Hippocampal formation (tissue), 2 donors: ENCODE data around the gene VSTM5.
A peak's percentile ranks its signal among the peaks of the same experiment; 100 is the strongest.

ENCODE experiments used
- DNase-seq, 2 donors: peaks; one replicate each; lab custom pipeline; 2025; lab: John Stamatoyannopoulos, UW

VSTM5 gene

DNA sequence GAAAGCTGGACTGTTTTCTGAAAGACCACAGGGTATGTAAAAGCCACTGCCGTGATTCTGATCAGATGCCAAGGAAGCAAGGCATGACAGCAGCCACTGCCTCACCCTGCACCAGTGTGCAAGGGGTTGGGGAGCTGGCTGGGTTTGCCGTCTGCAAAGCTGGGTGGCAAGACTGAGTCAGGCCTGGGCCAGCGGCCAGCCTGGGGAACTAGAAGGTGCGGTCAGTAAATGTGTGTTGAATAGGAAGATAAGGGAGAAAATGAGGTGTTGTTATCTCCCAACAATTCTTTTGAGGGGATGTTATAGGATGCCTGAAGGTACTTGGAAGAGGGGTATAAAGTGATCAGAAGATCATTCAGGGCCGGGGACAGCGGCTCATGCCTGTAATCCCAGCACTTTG is 8.0 kb downstream of the VSTM5 start:
- DNase-seq = no peak

DNA sequence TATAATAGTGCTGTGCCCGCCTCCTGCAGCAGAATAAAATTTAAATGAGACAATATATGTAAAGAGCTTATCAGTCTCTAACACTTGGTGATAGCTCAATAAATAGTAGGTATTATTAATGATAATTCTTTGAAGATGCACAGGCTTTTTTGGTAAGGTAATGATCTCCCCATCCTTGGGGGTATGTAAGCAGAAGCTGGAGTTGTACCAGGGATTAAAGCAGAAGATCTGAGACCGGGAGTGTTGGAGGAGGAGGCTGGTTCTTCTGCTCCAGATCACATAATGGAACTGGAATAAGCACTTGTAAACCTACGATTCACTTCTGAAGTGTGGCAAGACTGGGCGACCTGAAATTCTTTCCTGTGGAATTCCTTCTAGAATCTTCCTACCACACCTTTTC is 8.4 kb downstream of the VSTM5 start:
- DNase-seq = no peak

DNA sequence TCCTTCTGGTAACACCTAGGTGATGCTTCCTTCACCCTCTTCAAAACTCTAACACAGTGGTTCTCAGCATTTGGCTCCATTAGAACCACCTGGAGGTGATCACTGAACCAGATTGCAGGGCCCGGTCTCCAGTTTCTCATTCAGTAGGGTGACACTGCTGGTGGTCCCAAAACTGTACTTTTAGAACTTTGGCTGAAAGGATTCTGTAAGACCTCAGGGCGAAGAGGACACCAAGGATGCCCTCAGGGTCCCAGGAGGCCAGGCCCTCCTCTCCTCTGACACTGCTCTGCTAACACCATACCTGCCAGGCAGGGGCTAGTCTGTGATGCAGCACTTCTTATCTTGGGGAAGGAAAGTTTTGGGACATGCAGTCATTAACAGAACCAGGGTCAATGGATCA is 9.0 kb downstream of the VSTM5 start:
- DNase-seq = no peak

DNA sequence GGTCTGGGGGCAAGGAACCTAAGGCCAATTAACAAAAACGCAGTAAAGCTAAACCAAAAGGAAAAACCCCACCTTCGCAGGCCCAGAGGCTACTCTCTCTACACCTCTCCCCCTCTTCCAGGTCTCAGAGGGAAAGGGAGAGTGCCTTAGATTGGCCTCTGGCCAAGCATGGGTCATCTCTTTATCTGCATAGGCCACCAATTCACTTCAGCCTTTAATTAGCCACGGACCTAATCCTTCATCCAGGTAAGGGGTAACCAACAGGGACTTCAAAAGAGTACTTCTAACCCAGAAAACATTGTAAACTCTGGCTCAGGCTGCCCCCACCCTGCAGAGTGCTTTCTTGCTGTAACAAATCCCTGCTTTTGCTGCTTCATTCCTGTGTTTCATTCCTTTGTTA is 9.4 kb downstream of the VSTM5 start:
- no peak for DNase-seq

DNA sequence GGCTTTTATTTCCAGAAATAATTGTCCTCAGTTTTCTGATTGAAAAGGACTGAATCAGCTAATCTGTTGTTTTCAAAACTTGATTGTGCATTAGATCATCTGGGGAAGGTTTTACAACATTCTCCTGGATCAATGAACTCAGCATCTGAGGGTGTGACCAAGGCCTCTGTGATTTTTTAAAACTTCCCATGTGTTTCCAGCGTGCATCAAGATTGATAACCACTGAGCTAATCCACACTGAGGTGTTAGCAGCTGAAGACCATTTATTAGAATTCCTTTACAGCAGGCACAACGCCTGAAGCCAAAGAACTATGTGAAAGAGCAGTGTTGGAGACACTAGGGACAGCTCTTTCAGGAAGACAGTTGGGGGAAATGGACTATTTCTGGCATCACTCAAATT is 10.2 kb downstream of the VSTM5 start:
- DNase-seq = no peak

DNA sequence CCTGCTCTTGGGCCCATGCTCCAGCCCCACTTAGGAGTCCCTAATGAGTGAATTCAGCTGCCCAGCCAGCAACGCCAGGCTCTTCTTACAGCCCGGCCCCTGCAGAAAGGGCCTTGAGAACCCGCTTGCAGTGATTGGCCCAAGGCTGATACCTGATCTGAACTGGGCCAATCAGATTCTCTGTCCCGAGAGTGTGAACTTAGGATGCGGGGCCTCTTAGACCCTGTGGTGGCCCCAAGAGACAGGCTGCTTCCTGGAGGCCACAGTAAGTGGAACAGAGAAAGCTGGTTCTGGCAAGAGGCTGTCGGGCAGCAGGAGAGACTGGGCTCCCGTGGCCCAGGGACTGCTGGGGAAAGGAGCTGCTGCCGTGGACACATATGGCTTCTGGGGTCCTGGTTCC is 11.5 kb downstream of the VSTM5 start:
- DNase-seq = no peak

DNA sequence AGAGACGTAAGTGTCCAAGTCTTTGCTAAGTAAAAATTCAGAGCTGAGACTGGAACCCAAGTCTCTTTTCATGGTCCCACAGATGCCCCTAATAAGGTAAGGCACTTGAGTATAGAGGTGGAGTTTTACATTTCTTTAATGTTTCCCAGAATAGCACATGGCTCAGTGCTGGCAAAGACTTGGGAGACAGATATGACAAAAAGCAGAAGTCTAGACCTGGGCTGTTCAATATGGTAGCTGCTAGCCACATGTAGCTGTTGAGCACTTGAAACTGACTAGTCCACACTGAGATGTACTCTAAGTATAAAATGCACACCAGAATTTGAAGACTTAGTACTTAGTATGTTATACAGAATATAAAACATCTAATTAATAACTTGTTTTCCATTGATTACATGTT is 17.6 kb downstream of the VSTM5 start:
- no peak for DNase-seq

DNA sequence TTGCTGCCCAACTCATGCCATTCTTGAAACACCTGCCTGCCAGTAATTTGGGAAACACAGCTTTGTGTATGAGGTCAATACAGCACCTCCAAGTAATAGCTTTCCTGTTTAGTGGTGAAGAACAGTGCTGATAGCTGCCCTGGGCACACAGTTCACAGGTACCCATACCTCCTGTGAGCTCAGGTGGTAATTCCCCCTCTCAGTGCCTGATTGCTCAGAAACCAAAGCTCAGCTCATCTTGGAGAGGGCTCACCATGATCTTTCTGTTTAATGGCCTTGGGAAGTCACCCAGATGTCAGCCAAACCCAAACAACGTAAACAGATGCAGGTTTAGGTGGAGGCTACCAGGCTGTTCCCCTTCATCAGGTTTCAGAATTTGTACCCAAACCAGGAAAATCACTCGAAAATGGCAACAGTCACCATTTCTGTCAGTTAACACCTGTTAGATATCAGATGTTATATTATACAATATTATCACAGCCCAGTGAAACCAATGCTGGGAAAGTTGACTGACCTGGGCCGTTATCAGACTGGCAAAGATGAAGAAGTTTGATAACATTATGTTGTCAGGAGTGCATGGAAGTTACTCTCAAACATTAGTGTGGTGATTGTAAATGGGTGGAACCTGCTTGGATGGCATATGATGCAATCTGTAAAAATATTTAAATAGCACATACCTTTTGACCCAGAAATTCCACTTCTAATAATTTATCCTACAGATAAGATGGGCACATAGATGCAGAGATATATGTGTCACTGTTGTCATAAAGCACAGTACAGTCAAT is 18.9 kb downstream of the VSTM5 start:
- no peak for DNase-seq

DNA sequence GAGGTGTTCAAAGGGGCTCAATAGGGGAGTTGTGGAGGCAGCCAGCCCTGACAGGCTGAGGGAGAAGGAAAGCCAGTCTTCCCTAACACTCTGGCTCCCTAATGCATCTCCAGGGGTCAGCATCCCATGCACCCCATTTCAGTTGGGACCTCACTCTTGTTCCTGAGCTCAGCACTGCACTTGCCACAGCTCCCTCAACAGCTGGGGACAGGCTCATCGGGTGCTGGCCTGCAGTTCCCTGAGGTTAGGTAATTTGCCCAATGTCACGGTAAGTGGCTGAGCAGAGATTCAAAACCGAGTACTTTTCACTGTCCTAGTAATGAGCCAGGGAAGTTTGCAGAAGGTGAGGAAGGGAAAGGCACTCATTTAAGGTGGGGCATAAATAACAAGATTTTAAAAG is 20.8 kb downstream of the VSTM5 start:
- DNase-seq = no peak

DNA sequence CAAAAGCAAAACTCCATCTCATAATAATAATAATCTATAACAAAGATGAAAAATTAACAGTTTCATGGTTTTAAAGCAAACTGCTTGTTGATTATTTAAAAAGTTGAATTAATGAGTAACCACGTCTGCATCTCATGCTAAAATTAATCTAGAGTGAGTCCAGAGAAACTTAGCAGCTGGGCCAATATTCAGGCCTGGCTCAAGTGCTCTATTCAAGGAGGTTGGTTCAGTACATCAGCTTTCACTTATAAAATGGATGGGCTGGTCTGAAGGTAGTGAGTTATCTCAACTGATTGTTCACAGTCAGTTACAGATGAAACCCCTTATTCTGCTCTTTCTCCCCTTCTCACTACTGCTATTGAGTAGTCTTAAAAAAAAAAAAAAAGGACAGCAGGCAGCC is 23.1 kb downstream of the VSTM5 start:
- DNase-seq = no peak

DNA sequence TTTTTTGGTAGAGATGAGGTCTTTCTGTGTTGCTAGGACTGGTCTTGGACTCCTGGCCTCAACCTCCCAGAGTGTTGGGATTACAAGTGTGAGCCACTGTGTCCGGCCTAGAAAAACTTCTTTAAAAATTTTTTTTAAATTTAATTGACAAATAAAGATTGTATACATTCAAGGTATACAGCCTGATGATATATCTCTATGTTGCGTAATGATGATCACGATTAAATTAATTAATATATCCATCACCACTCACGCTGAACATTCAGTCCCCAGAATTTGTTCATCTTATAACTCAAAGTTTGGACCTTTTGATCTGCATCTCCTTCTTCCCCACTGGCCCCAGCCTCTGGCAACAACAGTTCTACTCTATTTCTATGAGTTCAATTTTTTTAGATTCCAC is 27.2 kb downstream of the VSTM5 start:
- DNase-seq = no peak

DNA sequence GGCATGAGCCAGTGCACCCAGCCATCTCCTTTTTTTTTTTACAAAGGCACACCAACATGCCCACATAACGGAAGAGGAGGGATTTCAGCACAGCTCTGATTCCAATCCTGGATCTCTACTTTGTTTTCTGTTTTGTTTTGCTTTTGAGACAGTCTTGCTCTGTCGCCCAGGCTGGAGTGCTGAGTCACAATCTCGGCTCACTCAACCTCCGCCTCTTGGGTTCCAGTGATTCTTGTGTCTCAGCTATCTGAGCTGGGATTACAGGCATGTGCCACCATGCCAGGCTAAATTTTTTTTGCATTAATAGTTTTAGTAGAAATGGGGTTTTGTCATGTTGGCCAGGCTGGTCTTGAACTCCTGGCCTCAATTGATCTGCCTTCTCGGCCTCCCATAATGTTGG is 28.1 kb downstream of the VSTM5 start:
- no peak for DNase-seq

DNA sequence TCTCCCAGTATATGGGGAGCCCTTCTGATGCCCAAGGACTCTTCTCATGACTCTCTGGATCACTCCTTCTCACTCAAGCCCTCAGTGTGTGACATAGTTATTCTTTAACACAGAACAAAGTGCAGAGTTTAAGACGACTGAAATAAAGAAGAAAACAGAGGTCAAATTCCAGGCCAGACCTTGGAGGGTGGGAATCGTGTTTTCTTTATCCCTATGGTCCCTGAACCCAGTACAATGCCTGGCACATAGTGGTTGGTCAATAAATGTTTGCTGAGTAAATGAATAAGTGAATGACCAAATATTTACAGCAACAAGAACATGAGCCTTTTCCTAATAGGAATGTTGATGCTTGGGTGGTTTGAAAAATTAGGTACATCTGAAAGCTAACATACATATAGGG is 28.8 kb downstream of the VSTM5 start:
- DNase-seq = no peak

DNA sequence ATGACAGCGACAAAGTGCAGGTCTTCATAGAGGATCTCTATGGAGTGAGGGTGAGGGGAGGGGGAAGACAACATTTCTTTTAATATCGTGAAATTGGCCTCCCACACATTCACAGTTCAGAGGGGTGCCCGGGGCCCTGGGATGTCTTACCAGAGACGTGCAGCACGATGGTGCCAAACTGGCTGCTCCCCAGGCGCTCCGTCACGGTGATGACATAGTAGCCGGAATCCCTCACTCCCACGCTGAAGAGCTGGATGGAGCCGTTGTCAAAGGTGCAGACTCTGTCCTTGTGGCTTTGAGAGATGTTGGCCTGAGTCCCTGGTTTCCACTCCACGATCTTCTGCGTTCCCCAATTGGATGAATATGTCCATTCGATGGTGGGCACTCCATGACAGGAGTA is 29.6 kb downstream of the VSTM5 start:
- DNase-seq = no peak

DNA sequence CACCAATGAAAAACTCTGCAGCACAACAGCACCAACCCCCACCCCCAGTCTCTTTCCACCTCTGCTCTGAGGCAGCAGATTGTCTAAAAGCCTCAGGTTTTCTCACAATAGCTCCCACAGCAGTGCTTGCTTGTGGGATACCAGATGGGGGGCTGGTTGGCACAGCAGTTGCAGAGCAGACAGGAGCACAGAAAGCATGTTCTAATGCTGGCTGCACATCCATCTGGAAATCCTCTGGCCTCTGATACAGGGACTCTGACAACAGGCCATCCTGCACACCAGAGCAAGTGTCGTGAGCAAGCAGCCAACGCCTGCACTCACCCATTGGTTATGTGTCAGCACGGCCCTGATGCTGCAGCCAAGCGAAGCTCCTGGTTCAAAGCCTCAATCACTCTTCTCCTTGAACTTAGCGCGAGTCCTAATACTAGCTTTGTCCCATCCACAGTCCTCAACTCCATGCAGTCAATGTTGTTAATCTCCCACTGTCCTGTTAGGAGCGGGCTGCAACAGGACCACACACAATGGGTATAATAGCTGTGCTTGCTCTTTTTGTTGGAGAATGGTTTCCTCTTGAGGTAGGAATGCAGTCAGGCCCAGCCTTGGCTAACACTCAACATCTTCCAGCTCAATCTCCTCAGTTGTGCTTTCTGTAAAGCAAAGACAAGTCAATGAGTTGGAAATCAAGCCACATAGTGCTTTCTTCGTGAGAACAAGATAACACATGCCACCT is 30.3 kb downstream of the VSTM5 start:
- peak in 1 of 2 donors; percentile 7 for DNase-seq

DNA sequence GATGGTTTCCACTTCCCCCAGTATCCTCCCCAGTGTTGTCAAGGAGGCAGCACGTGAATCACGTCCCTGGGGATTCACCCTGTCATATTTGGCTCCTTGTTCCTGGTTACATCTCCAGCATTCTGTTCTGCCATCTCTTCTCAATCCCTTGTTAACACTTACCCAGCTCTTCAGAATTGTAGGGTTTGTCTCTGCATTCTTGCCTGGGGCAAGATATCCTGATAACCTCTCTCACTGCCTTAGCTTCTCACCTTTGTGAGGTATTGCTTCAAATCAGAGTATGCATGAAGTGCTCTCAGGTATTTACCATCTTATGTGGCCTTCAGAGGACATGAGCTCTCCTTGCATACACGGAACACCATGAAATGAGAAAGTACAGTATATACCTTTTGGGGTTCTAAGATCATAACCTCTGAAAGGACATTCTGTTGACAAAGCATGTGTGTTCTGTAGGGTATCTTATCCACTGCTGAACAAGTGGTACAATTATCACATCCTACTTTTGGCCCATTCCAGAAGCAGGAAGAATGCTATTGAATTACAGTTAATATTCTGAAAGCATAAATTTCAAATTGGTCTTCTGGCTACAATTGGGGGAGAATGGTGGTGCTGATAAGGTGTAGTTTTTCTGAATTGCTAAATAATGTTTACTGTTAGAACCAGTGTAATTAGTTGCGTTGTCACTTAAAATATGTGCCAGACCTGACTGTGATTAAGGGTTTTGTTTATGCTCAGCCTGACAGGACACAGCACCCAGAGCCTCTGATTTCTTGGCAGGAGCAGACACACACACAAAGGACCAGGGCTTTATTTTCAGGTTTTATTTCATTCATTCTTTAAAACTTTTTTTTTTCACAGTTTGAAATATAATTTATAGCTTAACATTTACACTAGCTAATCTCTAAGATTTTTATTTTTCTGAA is 32.7 kb downstream of the VSTM5 start:
- no peak for DNase-seq

DNA sequence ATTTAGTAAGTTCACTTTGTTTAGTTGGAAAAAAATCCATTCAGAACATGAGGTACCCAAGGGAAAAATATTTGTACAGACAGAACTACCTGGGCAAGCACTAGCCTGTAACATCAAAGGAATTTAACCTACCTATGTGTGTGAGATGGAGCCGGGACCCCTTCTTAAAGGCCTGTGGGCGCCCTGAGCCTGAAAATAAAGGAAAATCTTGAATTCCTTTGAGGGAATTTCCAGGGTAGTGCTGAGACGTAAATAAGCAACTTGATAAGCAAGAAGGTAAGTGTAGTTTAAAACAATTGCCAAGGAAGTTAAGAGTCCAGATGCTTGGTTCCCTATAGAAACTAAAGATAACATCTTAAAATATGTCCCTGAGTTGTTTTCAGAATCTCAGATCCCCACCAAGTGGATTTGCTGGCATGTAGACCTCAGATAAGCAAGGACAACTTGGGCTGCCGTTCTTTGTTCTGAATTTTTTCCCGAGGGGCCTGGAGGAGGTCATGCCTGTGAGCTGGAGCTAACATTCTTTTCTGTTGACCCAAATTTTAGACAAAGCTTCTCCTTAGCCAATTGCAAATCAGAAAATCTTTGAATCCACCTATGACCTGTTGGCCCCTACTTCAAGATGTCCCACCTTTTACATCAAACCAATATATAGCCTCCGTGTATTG is 35.3 kb downstream of the VSTM5 start:
- DNase-seq = no peak

DNA sequence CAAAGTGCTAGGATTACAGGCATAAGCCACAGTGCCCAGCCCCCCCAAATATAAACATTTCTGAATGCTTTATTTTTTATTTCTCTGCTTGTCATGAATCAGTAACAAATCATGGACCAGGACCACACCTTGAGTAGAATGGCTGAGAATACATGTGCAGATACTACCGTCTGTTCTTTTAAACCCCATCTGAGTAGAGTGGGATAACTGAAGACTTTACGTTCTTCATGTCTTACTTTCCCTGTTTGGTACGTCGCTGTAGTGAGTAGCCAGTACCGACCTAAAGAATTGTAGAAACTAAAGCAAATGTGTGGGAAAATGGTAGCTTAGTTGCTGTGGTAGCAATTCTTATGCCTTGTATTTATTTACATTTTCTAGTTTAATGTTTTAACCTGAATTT is 36.4 kb downstream of the VSTM5 start:
- no peak for DNase-seq

DNA sequence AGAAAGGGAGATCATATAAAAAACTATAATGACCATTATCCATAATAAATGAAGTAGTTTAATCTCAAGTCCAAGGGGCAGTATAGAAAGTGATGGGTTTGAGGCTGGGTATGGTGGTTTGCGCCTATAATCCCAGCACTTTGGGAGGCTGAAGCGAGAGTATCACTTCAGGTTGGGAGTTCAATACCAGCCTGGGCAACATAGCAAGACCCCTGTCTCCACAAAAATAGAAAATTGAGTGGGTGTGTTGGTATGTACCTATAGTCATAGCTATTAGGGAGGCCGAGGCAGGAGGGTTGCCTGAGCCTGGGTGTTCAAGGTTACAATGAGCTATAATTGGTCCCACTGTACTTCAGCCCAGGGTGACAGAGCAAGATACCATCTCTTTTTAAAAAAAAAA is 42.4 kb downstream of the VSTM5 start:
- DNase-seq = no peak

DNA sequence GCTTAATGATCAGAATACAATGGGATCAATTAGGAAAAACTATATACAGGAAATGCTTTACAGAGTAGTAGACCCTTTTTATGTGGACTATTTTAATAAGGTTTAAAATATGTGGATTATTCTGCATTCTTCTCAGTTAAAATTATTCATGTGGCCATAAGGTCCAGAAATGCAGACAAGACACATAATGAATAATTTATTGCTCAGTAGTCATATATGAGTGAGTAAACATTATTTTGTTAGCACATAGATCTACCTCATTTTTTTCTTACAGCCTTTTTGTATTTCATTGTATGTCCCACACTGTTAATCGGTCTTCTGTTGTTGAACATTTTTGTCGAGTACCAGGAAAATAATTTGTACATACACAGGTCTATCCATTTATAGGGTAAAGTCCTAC is 45.5 kb downstream of the VSTM5 start:
- no peak for DNase-seq

DNA sequence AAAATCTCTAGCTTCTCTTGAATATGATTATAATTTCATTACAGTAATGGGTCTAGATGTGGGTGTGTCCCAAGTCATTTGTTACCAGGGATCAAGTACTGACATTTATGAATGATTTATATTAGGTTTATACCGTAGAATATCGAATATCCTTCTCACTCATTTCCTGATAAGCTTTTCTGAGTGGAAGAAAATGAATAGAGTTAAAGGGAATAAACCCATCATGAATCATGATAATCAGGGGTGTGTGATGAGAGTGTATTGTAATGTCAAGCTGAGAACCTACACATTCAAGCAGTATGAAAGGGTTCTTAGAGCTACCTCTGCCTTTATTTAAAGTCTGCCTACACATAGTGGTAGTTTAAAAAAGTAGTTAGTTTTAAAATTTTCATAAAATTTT is 49.1 kb downstream of the VSTM5 start:
- no peak for DNase-seq
